GM12872 (cell line): ENCODE data around the gene IGFLR1.

Experiments
- CTCF ChIP-seq: IDR thresholded peaks from 3 replicates; pipeline ENCODE4 v1.5.1; 2011; ENCODE audit warnings: low read depth, mild to moderate bottlenecking, low read length, moderate library complexity; ENCODE audit not compliant: insufficient read depth

Gene IGFLR1

GRCh38 chr19:35720648-35721047 is 21.6 kb downstream of the IGFLR1 start:
- TF ChIP-seq CTCF: no peak

GRCh38 chr19:35720163-35720524 is 22.1 kb downstream of the IGFLR1 start:
- no peak for TF ChIP-seq CTCF

- no peak for TF ChIP-seq CTCF
Measured at GRCh38 chr19:35719402-35720162, 22.7 kb downstream of the IGFLR1 start.

- no peak for TF ChIP-seq CTCF
Measured at GRCh38 chr19:35718345-35719041, 23.8 kb downstream of the IGFLR1 start.

GRCh38 chr19:35717665-35718344 is 24.4 kb downstream of the IGFLR1 start, which contains the start of gene KMT2B:
Gene KMT2B, plus strand, starts transcription at chr19:35718003. Its CDS starts 16 bp downstream, at chr19:35718019.
- TF ChIP-seq CTCF: no peak

- peak; percentile 83 for TF ChIP-seq CTCF
Measured at GRCh38 chr19:35716801-35717664, 25.2 kb downstream of the IGFLR1 start.
